A549 (cell line): ENCODE results near the gene ZBTB45. TPM values are rescaled to one million over a fixed set of nuclear protein-coding genes. Genes with fewer than 3 reads are reported as not detected.

Source experiments
- CBX8 ChIP-seq: fragments of 200-600 bp; sonication (generic); IDR thresholded peaks from 2 replicates; pipeline ENCODE4 v1.6.1; 2016
- E2F6 ChIP-seq: IDR thresholded peaks from 2 replicates; pipeline ENCODE4 v1.6.1; 2012; ENCODE audit warnings: low read depth, borderline replicate concordance
- EHF ChIP-seq: fragments of 250-450 bp; sonication (Bioruptor Pico); IDR thresholded peaks from 2 replicates; pipeline ENCODE4 v1.5.0; 2020; ENCODE audit warnings: mild to moderate bottlenecking
- EHMT2 ChIP-seq: fragments of 200-600 bp; sonication (generic); IDR thresholded peaks from 2 replicates; pipeline ENCODE4 v1.6.1; 2016; ENCODE audit warnings: antibody characterized with exemption, low read depth, mild to moderate bottlenecking, moderate library complexity
- EP300 ChIP-seq, 2 experiments: fragments of >200 bp; sonication (Bioruptor Twin); formaldehyde crosslinking; IDR thresholded peaks; 2 replicates in 1 of 2; 3 replicates in 1 of 2; pipeline ENCODE4 v1.6.1; 2016 to 2017
- ESRRA ChIP-seq: fragments of 150-350 bp; IDR thresholded peaks from 2 replicates; pipeline ENCODE4 v1.6.1; 2014; ENCODE audit warnings: mild to moderate bottlenecking, low read length, borderline replicate concordance
- FOSB ChIP-seq: fragments of 250-450 bp; sonication (Bioruptor Pico); IDR thresholded peaks from 2 replicates; pipeline ENCODE4 v1.5.0; 2020; ENCODE audit warnings: mild to moderate bottlenecking, moderate library complexity
- FOSL2 ChIP-seq, 2 experiments: fragments of 450-650 bp in 1 of 2; fragments of >200 bp in 1 of 2; sonication (Bioruptor Twin) in 1 of 2; formaldehyde crosslinking; IDR thresholded peaks; 2 replicates each; pipeline versions ENCODE4 v1.5.0 to v1.6.1; 2016 to 2020; ENCODE audit warnings: mild to moderate bottlenecking in 1 of 2, moderate library complexity in 1 of 2
- HDAC2 ChIP-seq: fragments of 200-600 bp; sonication (generic); IDR thresholded peaks from 2 replicates; pipeline ENCODE4 v1.6.1; 2016
- HES2 ChIP-seq: fragments of >200 bp; sonication (Bioruptor Twin); formaldehyde crosslinking; IDR thresholded peaks from 2 replicates; pipeline ENCODE4 v1.6.1; 2016
- HOXA7 ChIP-seq: fragments of 250-450 bp; sonication (Bioruptor Pico); IDR thresholded peaks from 2 replicates; pipeline ENCODE4 v1.5.0; 2020; ENCODE audit warnings: mild to moderate bottlenecking, moderate library complexity
- HOXB5 ChIP-seq: fragments of 250-450 bp; sonication (Bioruptor Pico); IDR thresholded peaks from 2 replicates; pipeline ENCODE4 v1.5.0; 2020; ENCODE audit warnings: mild to moderate bottlenecking, moderate library complexity
- KDM5A ChIP-seq: fragments of 200-600 bp; sonication (generic); IDR thresholded peaks from 2 replicates; pipeline ENCODE4 v1.6.1; 2016; ENCODE audit warnings: antibody characterized with exemption, mild to moderate bottlenecking
- MAFK ChIP-seq: fragments of 450-650 bp; IDR thresholded peaks from 2 replicates; pipeline ENCODE4 v1.6.1; 2014; ENCODE audit not compliant: partially characterized antibody
- MAX ChIP-seq: IDR thresholded peaks from 2 replicates; pipeline ENCODE4 v1.6.1; 2012
- MAZ ChIP-seq: fragments of 150-350 bp; IDR thresholded peaks from 2 replicates; pipeline ENCODE4 v1.6.1; 2014; ENCODE audit warnings: antibody characterized with exemption, low read depth, low read length, borderline replicate concordance
- POLR2A ChIP-seq: IDR thresholded peaks from 2 replicates; pipeline ENCODE4 v1.6.1; 2012; ENCODE audit warnings: mild to moderate bottlenecking, low read length
- POLR2AphosphoS2 ChIP-seq: conservative IDR thresholded peaks from 2 replicates; pipeline ENCODE4 v1.6.1; 2012; ENCODE audit warnings: low read length, improper control_type of control experiment, inconsistent platforms
- RARB ChIP-seq: fragments of 250-450 bp; sonication (Bioruptor Pico); IDR thresholded peaks from 2 replicates; pipeline ENCODE4 v1.8.0; 2021; ENCODE audit warnings: mild to moderate bottlenecking, moderate library complexity
- RNF2 ChIP-seq: fragments of 200-600 bp; sonication (generic); IDR thresholded peaks from 2 replicates; pipeline ENCODE4 v1.6.1; 2016; ENCODE audit warnings: low read depth, mild to moderate bottlenecking, antibody characterized with exemption, moderate library complexity, borderline replicate concordance
- SREBF2 ChIP-seq: fragments of 450-650 bp; IDR thresholded peaks from 2 replicates; pipeline ENCODE4 v1.6.1; 2014; ENCODE audit warnings: mild to moderate bottlenecking, moderate library complexity
- USF2 ChIP-seq: fragments of 450-650 bp; IDR thresholded peaks from 2 replicates; pipeline ENCODE4 v1.6.1; 2014; ENCODE audit warnings: antibody characterized with exemption
- ZC3H11A ChIP-seq: fragments of 450-650 bp; IDR thresholded peaks from 2 replicates; pipeline ENCODE4 v1.6.1; 2014; ENCODE audit warnings: antibody characterized with exemption, mild to moderate bottlenecking
- ZSCAN20 ChIP-seq: fragments of 250-450 bp; sonication (Bioruptor Pico); IDR thresholded peaks from 2 replicates; pipeline ENCODE4 v1.8.0; 2022; ENCODE audit warnings: mild to moderate bottlenecking, moderate library complexity
- polyA plus RNA-seq, 4 experiments: library from polyadenylated mRNA; depleted of rRNA in 3 of 4; stranded (reverse); fragments of >200 nt; fragmentation: RNase III in 1 of 4; extraction: RNeasy Plus Mini Kit Qiagen cat#74134 plus additional on column Dnase treatment in 1 of 4; gene quantifications; 2 replicates in 3 of 4; 3 replicates in 1 of 4; pipeline ENCODE4 v1.2.3, GENCODE V29; 2011 to 2017
- TF ChIP-seq, protein P1 (sequence below): fragments of >200 bp; sonication (Bioruptor Twin); formaldehyde crosslinking; IDR thresholded peaks from 3 replicates; pipeline ENCODE4 v1.5.1; 2016
- TF ChIP-seq, protein P2 (sequence below): fragments of 250-450 bp; sonication (Bioruptor Pico); IDR thresholded peaks from 2 replicates; pipeline ENCODE4 v1.5.0; 2021; ENCODE audit warnings: mild to moderate bottlenecking, moderate library complexity, borderline replicate concordance

Gene ZBTB45
- polyA plus RNA-seq, 2 of the 4 experiments (the other 2 are of a cell fraction), result 6.4 to 13.4 TPM

GRCh38 chr19:58519355-58520256, at the start of gene ZBTB45 (continued):
- TF ChIP-seq MAX, result peak; percentile 98
- TF ChIP-seq EP300 (IDR thresholded peaks at IDR 0.05), result peak in 1 of 2 experiments; percentile 41; a peak in 1 of 5 replicates
- TF ChIP-seq RNF2, result no peak
- TF ChIP-seq FOSB (CRISPR knock-in tag), result no peak
- peak; percentile 98 for TF ChIP-seq KDM5A
- TF ChIP-seq POLR2AphosphoS2, result no peak
- TF ChIP-seq E2F6, result peak; percentile 86
- peak; percentile 71; the same call in 1 of the 2 replicates for TF ChIP-seq RARB (CRISPR knock-in tag)
- peak; percentile 77; the same call in 1 of the 2 replicates for TF ChIP-seq EHF (CRISPR knock-in tag)
- TF ChIP-seq CBX8, result no peak
- peak; percentile 92 for TF ChIP-seq HOXB5 (CRISPR knock-in tag)
- peak; percentile 42; the same call in 1 of the 2 replicates for TF ChIP-seq ESRRA
- TF ChIP-seq USF2, result no peak
- TF ChIP-seq, protein P1, sequence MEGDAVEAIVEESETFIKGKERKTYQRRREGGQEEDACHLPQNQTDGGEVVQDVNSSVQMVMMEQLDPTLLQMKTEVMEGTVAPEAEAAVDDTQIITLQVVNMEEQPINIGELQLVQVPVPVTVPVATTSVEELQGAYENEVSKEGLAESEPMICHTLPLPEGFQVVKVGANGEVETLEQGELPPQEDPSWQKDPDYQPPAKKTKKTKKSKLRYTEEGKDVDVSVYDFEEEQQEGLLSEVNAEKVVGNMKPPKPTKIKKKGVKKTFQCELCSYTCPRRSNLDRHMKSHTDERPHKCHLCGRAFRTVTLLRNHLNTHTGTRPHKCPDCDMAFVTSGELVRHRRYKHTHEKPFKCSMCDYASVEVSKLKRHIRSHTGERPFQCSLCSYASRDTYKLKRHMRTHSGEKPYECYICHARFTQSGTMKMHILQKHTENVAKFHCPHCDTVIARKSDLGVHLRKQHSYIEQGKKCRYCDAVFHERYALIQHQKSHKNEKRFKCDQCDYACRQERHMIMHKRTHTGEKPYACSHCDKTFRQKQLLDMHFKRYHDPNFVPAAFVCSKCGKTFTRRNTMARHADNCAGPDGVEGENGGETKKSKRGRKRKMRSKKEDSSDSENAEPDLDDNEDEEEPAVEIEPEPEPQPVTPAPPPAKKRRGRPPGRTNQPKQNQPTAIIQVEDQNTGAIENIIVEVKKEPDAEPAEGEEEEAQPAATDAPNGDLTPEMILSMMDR, result peak; percentile 77
- TF ChIP-seq MAFK, result peak; percentile 26
- TF ChIP-seq HOXA7 (CRISPR knock-in tag), result no peak
- TF ChIP-seq EHMT2, result no peak
- peak; percentile 92 for TF ChIP-seq MAZ
- TF ChIP-seq ZSCAN20 (CRISPR knock-in tag), result no peak
- no peak; the same call in 1 of the 2 replicates for TF ChIP-seq SREBF2
- TF ChIP-seq HDAC2, result no peak; the same call in 1 of the 2 replicates
- TF ChIP-seq POLR2A, result peak; percentile 84
- no peak for TF ChIP-seq HES2
- peak; percentile 50; the same call in 1 of the 2 replicates for TF ChIP-seq ZC3H11A
- TF ChIP-seq, protein P2, sequence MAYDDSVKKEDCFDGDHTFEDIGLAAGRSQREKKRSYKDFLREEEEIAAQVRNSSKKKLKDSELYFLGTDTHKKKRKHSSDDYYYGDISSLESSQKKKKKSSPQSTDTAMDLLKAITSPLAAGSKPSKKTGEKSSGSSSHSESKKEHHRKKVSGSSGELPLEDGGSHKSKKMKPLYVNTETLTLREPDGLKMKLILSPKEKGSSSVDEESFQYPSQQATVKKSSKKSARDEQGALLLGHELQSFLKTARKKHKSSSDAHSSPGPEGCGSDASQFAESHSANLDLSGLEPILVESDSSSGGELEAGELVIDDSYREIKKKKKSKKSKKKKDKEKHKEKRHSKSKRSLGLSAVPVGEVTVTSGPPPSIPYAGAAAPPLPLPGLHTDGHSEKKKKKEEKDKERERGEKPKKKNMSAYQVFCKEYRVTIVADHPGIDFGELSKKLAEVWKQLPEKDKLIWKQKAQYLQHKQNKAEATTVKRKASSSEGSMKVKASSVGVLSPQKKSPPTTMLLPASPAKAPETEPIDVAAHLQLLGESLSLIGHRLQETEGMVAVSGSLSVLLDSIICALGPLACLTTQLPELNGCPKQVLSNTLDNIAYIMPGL (CRISPR knock-in tag), result peak; percentile 93
- TF ChIP-seq FOSL2 (IDR thresholded peaks at IDR 0.05), result no peak
- peak; percentile 59 for TF ChIP-seq FOSL2 (CRISPR knock-in tag; IDR thresholded peaks at IDR 0.05)
